Osteoblast (primary cell): ENCODE data around the gene UNC93B1. TPM values are rescaled to one million over a fixed set of nuclear protein-coding genes. Genes with fewer than 3 reads are reported as not detected.

Experiments used
- DNase-seq: peaks from one replicate; pipeline ENCODE4 v3.0.0; 2011; ENCODE audit warnings: low spot score, mixed read lengths; ENCODE audit not compliant: insufficient read length; ENCODE audit errors: missing footprints
- H2AFZ ChIP-seq: 2 replicates; pipeline ENCODE4 v1.6.0; 2011; ENCODE audit warnings: mild to moderate bottlenecking, low read length
- H3K27ac ChIP-seq: 2 replicates; pipeline ENCODE4 v1.5.1; 2011; ENCODE audit warnings: mild to moderate bottlenecking, low read depth, low read length, moderate library complexity
- H3K27me3 ChIP-seq: 2 replicates; pipeline ENCODE4 v1.6.0; 2012; ENCODE audit warnings: mild to moderate bottlenecking, control low read depth, inconsistent platforms, low read length, moderate library complexity; ENCODE audit not compliant: insufficient read depth
- H3K36me3 ChIP-seq: 2 replicates; pipeline ENCODE4 v1.5.1; 2011; ENCODE audit warnings: mild to moderate bottlenecking, low read length, control low read depth, moderate library complexity; ENCODE audit not compliant: insufficient read depth
- H3K4me1 ChIP-seq: 2 replicates; pipeline ENCODE4 v1.5.1; 2011; ENCODE audit warnings: mild to moderate bottlenecking, low read length, control low read depth, moderate library complexity; ENCODE audit not compliant: insufficient read depth
- H3K4me2 ChIP-seq: 2 replicates; pipeline ENCODE4 v1.6.0; 2011; ENCODE audit warnings: mild to moderate bottlenecking, low read length; ENCODE audit not compliant: insufficient read depth
- H3K4me3 ChIP-seq: fragments of 200-600 bp; sonication (generic); 3 replicates; pipeline ENCODE4 v1.5.1; 2012; ENCODE audit warnings: mild to moderate bottlenecking, low read length, inconsistent platforms; ENCODE audit not compliant: insufficient read depth
- H3K79me2 ChIP-seq: 2 replicates; pipeline ENCODE4 v1.6.0; 2012; ENCODE audit warnings: mild to moderate bottlenecking, low read length, control low read depth, inconsistent platforms; ENCODE audit not compliant: insufficient read depth
- H3K9me3 ChIP-seq: 2 replicates; pipeline ENCODE4 v1.5.1; 2011; ENCODE audit warnings: low read depth, low read length, control low read depth
- H4K20me1 ChIP-seq: 2 replicates; pipeline ENCODE4 v1.6.0; 2012; ENCODE audit warnings: mild to moderate bottlenecking, low read length, control low read depth; ENCODE audit not compliant: insufficient read depth
- total RNA-seq: library from RNA; depleted of rRNA; stranded (reverse); fragments of >200 nt; gene quantifications from 2 replicates; pipeline ENCODE4 v1.2.3, GENCODE V29; 2012
- TF ChIP-seq, protein P1 (sequence below): IDR thresholded peaks from 2 replicates; pipeline ENCODE4 v1.5.1; 2011; ENCODE audit warnings: mild to moderate bottlenecking, low read depth, low read length, moderate library complexity; ENCODE audit errors: extremely low read depth

The UNC93B1 gene
- total RNA-seq, 1 donor, result 39.8 TPM

- Histone ChIP-seq H3K27ac (peak overlapping the region; percentile 91), H3K4me1 (peaks cover 41% of the 10 kb centered on the region), H3K4me2 (peak overlapping the region; percentile 98), H3K79me2 (peaks cover 35% of the 10 kb centered on the region), H3K4me3 (peak overlapping the region; percentile 82), H2AFZ (peak overlapping the region; percentile 87), H3K36me3 (peaks cover 33% of the 10 kb centered on the region), H4K20me1 (no peaks in the 10 kb centered on the region), H3K9me3 (no peaks in the 10 kb centered on the region), H3K27me3 (no peaks in the 10 kb centered on the region)
- no peak for DNase-seq
- TF ChIP-seq, protein P1, sequence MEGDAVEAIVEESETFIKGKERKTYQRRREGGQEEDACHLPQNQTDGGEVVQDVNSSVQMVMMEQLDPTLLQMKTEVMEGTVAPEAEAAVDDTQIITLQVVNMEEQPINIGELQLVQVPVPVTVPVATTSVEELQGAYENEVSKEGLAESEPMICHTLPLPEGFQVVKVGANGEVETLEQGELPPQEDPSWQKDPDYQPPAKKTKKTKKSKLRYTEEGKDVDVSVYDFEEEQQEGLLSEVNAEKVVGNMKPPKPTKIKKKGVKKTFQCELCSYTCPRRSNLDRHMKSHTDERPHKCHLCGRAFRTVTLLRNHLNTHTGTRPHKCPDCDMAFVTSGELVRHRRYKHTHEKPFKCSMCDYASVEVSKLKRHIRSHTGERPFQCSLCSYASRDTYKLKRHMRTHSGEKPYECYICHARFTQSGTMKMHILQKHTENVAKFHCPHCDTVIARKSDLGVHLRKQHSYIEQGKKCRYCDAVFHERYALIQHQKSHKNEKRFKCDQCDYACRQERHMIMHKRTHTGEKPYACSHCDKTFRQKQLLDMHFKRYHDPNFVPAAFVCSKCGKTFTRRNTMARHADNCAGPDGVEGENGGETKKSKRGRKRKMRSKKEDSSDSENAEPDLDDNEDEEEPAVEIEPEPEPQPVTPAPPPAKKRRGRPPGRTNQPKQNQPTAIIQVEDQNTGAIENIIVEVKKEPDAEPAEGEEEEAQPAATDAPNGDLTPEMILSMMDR, result no peak
Measured at GRCh38 chr11:68031144-68031464, 27.2 kb upstream of the UNC93B1 start.

- peak; percentile 100 for DNase-seq
- peak within 1 kb of the TSS; percentile 82 for H3K4me3 ChIP-seq
- no peaks in the 10 kb centered on the region for H3K9me3 ChIP-seq
- TF ChIP-seq, protein P1, result no peak
- H3K36me3 ChIP-seq, result peaks cover 38% of the 10 kb centered on the region
- H3K4me1 ChIP-seq, result peaks cover 41% of the 10 kb centered on the region
- no peaks in the 10 kb centered on the region for H3K27me3 ChIP-seq
- H2AFZ ChIP-seq, result peak within 1 kb of the TSS; percentile 87
- H3K4me2 ChIP-seq, result peak within 1 kb of the TSS; percentile 98
- no peaks in the 10 kb centered on the region for H4K20me1 ChIP-seq
- H3K79me2 ChIP-seq, result peaks cover 35% of the 10 kb centered on the region
- H3K27ac ChIP-seq, result peak within 1 kb of the TSS; percentile 93
Measured at GRCh38 chr11:68030318-68031143, 26.6 kb upstream of the UNC93B1 start, which contains the start of gene NDUFS8. Gene NDUFS8, plus strand, starts transcription at chr11:68030681. Its CDS starts 1,471 bp downstream, at chr11:68032152.

GRCh38 chr11:68028802-68029545 is 25.1 kb upstream of the UNC93B1 start:
- Histone ChIP-seq H3K27ac (peak overlapping the region; percentile 93), H3K27me3 (no peaks in the 10 kb centered on the region), H4K20me1 (no peaks in the 10 kb centered on the region), H3K4me1 (peaks cover 41% of the 10 kb centered on the region), H3K36me3 (peaks cover 42% of the 10 kb centered on the region), H3K9me3 (no peaks in the 10 kb centered on the region), H3K4me2 (peak overlapping the region; percentile 98), H3K4me3 (peak overlapping the region; percentile 22), H3K79me2 (peaks cover 35% of the 10 kb centered on the region), H2AFZ (no peak overlapping the region)
- TF ChIP-seq, protein P1, result no peak
- no peak for DNase-seq

DNA sequence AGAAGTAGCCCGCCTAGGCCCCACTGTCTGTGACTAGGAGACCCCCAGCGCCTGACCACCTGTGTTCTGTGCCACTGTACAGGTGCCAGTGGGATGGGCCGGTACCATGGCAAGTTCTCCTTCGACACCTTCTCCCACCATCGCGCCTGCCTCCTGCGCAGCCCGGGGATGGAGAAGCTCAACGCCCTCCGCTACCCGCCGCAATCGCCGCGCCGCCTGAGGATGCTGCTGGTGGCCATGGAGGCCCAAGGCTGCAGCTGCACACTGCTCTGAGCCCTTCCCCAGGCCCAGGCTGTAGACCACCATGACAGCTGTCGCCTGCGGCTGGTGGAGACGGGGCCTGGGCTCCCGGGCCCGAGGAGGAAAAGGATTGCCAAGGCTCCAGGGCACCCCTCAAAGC is 23.8 kb upstream of the UNC93B1 start:
- no peak for DNase-seq
- peak overlapping the region; percentile 51 for H2AFZ ChIP-seq
- no peaks in the 10 kb centered on the region for H4K20me1 ChIP-seq
- peak overlapping the region; percentile 33 for H3K4me3 ChIP-seq
- peaks cover 29% of the 10 kb centered on the region for H3K36me3 ChIP-seq
- peaks cover 31% of the 10 kb centered on the region for H3K79me2 ChIP-seq
- no peaks in the 10 kb centered on the region for H3K9me3 ChIP-seq
- TF ChIP-seq, protein P1, result no peak
- H3K27me3 ChIP-seq, result no peaks in the 10 kb centered on the region
- peak overlapping the region; percentile 93 for H3K27ac ChIP-seq
- peak overlapping the region; percentile 45 for H3K4me2 ChIP-seq
- peaks cover 41% of the 10 kb centered on the region for H3K4me1 ChIP-seq
